Tongue (tissue), 2 donors: ENCODE data around the gene SIRPB1. TPM values are rescaled to one million over a fixed set of nuclear protein-coding genes. Genes with fewer than 3 reads are reported as not detected.
"Not testable (repeated sequence)": the region's sequence is repeated elsewhere in the genome, so short reads cannot be mapped to it uniquely, and the experiment has no call there.

Experiments
- DNase-seq: peaks from one replicate; pipeline ENCODE4 v3.0.0-alpha.2; 2015
- total RNA-seq: library from RNA; depleted of rRNA; stranded (reverse); fragments of >200 nt; gene quantifications from one replicate; pipeline ENCODE4 v1.2.3, GENCODE V29; 2014

Gene SIRPB1
- 0.82 TPM for total RNA-seq

DNA sequence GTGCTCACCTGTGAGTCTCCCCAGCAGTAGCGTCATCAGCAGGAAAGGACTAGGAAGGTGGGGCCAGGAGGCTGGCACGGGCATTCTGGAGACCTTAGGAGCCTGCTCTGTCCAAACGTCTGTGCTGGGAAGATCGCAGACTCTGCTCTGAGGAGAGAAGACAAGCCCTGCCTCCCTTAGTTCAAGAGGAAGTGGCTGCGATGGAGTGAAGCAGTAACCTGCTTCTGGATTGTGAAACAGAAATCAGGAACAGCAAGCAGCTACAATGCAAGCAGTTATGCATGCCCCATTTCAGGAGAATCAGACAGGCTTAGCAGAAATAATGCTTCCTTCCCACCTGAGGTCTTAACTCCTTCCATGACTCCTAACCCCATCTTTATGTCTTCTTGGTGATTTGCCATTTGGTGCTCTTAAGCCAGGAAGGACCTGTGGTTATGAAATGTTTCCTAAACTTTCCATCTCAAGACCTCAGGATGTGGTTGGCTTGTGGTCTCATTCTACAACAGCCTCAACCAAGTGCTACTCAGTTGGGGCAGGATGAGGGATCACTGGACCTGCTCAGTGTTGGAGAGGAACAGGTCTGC is at the start of gene SIRPB1:
SIRPB1 (minus strand) TSS at position 149 of the 584 bp plus-strand sequence; CDS start at position 84, 65 bp downstream.
- no peak for DNase-seq

DNA sequence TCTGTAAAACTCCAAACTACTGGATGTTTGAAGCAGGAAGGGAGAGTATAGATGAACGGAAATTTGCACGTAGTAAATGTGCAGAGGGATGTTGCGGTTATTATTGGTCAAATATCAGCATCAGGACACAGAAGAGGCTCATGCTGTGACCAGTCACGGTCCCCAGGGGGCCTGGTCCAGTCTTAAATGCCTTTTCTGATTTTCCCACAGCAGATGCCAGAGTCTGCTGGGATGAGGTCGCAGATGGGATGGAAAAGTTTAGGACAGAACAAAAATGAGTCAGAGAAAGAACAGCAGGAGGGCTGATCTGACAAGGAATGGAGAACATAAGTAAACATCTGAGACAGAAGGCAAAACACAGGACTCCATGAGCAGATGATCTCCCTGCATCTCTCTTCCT is 49.5 kb upstream of the SIRPB1 start:
- DNase-seq, result no peak

DNA sequence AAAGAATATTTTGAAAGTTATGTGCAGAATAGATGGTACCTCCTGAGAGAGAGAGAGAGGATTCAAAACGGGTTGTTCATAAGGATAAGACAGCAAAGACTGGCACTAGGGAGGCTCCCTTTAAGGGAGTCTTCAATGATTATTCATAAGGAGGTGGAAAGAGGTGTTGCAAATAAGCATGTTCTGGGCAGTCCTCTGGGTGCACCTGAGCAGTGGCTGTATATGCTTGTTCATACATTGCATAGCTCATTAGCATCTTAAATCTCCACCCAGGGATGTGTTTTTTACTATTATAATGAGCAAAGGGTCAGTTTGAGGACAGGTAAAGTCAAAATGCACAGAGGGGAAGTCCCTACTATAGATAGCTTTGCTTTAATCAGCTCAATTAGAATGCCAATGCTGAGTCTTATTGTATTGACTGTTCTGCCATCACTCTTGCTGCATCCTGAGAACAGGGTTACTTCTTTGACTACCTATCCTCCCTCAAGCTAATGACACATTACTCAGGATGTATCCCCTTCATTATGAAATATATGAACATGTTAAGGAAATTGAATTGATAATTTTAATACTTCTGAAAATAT is 47.8 kb upstream of the SIRPB1 start:
- DNase-seq, result no peak

DNA sequence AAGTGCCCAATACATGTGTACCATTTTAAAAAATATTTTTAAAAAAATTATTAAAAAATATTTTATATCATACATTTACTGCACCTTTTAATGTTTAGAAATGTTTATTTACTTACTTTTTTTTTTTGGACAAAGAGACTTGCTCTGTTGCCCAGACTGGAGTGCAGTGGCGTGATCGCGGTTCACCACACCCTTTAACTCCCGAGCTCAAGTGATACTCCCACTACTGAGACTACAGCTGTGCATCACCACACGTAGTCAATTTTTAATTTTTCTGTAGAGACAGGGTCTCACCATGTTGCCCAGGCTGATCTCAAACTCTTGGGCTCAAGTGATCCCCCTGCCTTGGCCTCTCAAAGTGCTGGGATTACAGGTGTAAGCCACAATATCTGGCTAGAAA is 47.0 kb upstream of the SIRPB1 start:
- DNase-seq, result no peak

DNA sequence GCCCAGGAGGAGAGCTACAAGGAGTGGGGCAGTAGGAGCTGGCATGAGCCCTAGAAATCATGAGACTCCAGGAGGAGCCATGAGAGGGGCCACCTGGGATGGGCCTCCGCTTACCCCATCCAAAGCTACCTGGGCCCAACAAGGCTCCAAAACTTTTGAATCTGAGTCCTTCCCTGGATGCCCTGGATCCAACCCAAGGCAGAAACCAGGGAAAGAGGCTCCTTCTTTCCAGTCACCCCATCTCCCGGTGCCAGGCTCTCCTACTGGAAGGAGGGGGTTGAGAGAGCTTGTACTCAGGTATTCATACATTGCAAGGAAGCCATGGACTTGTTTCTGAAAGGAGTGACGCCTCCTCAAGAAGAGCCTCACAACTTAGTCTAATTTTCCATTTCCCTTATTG is 45.5 kb upstream of the SIRPB1 start:
- DNase-seq, result no peak

DNA sequence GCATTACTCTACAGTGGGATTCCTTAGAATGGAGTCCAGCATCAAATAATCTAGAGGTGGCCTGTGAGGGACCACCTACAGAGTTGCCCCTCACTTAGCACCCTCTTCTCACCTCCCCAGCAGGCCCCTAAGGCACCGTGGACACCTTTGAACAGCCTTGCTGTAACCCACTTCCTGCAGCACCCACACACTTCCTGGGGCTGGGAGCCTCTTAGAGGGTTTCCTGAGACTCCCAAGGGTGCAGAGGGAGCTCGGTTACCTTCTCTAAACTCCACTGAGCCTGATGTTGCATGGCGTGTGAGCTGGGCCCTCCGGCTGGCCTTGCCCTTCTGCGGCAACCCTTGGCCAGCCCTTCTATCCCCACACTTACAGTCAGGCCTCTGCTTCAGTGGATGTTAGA is 45.1 kb upstream of the SIRPB1 start:
- DNase-seq, result no peak

DNA sequence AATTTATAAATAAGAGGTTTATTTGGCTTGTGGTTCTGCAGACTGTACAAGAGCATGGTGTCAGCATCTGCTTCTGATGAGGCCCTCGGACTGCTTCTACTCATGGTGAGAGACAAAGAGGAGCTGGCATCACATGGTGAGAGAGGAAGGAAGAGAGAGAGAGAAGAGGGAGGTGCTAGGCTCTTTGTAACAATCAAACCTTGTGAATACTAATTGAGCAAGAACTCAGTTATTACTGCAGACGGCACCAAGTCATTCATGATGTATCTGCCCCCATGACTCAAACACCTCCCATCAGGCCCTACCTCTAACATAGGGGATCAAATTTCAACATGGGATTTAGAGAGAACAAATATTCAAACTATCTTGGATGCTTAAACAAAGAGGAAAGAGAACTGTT is 44.1 kb upstream of the SIRPB1 start:
- DNase-seq, result no peak

DNA sequence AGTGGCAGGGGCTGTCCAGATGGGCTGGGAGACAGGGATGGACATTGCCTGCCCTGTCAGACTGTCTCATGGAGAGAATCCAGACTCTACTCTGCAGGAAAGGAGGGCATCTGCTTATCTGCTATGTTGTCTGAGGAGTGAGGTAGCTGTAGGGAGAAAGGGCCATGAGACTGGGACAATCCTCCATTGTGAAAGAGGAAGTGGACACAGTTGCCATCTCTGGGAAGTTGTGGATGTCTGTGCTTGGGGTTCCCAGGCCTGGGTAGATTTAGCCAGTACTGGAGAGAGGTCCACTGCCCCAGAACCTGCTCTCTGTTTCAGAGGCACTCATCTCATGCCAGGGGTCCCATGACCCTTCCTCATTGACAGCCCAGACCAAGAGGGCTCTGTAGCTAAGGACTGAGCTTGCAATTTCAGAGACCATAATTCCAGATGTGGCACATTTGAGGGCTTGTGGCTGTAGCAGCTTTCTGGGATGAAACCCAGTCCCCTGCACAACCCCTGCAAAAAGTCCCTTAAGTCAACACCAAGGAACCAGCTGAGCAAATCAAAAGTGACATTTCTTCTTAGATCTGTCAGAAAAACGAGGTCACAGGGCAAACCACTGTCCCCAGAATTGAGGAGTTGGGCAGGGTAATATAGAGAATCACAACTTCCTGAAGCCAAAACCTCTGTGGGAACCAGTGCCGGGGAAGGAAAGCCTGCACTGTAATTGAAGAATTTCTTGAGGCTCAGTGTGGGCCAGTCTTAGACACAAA is 41.9 kb upstream of the SIRPB1 start:
- no peak for DNase-seq

DNA sequence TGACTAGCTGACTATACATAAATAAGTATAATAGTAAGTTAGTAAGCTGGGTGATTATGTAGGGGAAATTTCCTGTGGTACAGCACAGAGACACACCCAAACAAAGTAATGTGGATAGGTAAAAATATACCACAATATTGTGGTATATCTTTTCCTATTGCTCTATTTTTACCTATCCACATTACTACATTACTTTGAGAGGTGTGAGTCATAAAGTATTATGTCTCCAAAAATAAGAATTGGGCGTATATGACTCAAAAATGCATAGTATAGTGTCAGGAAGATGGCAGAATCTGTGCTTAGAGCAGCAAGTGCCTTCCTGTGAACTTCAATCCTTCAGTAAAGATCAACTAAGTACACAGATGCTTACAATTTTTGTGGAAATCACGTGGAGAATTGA is 40.4 kb upstream of the SIRPB1 start:
- DNase-seq, result no peak

DNA sequence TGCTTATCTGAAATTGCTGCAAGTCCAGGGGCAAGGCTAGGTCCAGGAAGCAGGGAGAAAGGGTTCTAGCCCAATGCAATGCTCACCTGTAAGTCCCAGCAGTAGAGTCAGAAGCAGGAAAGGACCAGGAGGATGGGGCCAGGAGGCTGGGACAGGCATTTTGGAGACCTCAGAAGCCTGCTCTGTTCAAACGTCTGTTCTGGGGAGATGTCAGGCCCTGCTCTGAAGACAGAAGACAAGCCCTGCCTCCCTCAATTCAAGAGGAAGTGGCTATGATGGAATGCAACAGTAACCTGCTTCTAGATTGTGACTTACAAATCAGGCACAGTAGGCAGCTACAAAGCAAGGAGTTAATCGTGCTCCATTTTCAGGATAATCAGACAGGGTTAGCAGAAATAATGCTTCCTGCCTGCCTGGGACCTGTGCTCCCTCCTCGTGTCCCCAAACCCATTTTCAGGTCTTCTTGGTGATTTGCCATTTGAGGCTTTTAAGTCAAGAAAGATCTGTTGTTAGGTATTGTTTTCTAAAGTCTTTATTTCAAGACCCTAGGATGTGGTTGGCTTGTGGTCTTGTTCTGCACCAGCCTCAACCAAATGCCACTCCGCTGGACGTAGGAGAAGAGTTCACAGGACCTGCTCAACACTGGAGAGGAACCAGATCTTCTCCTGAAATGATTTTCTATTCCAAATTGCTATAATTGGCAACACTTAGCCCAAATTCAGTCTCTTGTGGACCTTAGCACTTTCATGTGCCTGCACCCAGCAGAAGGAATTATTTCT is 37.9 kb upstream of the SIRPB1 start, which contains the start of gene SIRPG:
SIRPG (minus strand) TSS at position 224 of the 779 bp plus-strand sequence; CDS start at position 159, 65 bp downstream.
- DNase-seq, result no peak

DNA sequence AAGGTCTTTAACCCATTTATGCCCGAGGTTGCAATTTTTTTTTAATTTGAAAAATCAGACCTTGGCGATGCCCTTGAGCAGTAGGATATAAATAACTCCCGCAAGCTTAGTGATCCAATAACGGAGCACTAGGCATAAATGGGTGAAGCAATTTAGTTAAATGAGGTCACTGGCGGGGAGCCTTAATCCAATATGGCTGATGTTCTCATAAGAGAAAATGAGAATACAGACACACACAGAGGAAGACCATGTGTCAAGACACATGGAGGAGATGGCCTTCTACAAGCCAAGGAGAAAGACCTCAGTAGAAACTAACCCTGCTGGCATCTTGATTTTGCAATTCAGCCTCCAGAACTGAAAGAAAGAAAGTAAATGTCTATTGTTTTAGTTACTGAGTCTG is 37.0 kb upstream of the SIRPB1 start:
- DNase-seq, result no peak

DNA sequence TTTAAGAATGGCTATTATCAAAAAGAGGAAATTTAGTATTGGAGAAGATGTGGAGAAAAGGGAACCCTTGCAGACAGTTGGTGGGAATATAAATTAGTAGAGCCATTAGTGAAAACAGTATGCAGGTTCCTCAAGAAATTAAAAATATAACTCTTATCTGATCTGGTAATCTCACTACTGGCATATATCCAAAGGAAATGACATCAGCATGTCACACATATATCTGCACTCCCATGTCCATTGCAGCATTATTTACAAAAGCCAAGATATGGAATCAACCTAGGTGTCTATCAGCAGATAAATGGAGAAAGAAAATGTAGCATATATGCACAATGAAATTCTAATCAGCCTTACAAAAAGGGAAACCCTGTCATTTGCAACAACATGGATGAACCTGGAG is 35.2 kb upstream of the SIRPB1 start:
- DNase-seq, result no peak

DNA sequence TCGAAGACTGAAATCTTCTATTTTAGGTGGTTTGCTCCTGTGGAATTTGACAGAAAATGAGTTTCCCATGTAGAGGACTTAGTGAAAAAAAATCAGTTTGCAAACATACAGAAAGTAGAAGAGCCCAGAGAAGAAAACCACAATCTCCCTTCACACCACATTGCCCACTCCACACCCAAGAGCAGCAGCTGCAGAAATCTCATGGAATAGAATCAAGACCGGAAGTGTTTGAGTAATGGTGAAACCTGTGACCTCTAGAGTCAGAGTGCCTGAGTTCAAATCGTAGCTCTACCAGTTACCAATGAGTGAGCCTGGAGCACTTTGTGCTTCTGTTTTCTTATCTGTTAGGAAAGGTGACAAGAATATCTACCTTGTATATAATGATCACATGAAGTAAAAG is 33.2 kb upstream of the SIRPB1 start:
- DNase-seq, result no peak

DNA sequence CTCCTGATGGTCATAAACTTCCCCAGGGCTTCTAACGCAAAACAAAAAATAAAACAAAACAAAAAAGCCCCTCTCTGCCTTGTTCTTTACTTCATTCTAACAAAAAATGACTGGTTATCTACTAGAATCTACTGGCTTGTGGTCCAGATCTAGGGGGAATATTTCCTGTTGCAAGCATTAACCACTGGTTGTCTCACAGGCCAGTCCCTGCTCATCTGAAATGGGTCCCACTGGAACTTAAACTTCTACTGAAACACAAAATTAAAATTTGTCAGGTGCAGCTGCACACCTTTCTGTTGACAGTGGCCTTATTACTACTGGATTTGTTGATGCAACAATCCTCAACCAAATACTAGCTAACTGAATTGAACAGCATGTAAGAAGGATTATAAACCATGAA is 32.3 kb upstream of the SIRPB1 start:
- no peak for DNase-seq

DNA sequence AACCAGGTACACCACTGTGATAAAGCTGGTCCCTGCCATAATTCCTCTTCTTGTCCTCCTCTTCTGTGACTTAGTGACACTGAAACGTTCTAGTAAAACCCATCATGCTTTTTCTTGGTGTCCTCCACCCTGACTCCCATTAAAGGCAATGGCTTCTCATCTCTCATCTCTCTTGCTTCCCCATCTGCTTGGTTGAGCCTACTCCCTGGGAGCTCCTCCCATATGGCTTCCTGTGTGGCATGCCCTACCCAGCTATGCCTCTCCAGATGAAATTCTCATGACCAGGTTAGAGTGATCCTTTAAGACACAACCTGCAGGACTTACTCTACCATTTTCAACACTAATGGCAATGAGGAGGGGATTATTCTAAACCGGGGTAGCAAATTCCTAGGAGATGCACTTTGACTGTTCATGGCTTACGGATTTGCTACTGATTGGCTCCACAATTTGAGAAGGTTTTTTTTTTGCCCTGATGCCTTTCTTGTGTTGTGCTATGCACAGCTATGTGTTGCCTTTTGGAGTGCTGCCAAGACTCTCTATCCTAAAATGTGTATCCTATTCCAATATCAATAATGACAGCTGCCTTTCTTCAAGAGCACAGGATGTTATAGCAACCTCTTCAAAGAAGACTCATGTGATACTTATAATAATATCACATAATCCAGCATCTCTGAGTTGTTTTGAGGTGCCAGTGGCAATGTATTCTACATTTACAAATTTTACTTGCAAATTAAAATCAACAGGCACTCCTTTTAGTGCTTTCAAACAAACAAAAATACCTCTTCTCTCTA is 31.7 kb upstream of the SIRPB1 start:
- DNase-seq, result no peak

DNA sequence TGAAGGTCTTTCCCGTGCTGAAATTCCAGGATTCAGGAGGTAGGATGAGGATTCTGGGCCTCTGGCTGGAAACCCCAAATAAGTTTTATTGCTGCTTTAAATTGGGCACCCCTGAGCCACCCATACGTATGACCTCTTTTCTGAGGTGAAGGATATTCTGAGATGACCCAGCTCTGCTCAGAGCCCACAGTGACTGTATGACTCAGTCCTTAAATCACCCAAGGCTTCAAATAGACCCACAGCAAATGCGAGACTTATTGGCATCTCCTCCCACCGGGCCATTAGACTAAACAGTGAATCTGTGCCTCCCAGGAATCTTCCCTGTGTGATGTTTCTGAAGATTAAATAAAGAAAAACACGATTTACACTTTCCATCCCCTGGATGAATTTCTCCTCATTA is 28.3 kb upstream of the SIRPB1 start:
- no peak for DNase-seq

DNA sequence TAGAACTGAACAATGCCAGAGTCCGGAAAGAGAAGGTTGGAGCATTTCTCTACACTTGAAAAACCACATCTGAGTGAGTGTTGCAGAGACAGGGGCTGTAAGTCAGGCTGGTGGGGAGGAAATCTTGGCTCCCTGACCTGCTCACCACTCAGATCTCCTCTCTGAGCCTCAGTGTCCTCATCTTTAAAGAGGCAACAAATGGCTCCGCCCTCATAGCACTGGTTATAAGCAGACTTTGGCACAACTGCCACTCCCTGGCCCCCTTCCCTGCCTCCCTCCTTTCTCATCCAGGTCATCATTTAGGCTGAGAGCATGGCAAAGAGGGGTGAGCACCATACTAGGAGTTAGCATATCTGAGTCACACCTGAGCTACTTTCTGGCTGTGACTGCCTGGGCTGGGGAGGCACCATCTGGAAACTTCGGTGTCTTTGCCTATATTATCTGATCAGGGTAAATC is 27.2 kb upstream of the SIRPB1 start:
- DNase-seq, result no peak

DNA sequence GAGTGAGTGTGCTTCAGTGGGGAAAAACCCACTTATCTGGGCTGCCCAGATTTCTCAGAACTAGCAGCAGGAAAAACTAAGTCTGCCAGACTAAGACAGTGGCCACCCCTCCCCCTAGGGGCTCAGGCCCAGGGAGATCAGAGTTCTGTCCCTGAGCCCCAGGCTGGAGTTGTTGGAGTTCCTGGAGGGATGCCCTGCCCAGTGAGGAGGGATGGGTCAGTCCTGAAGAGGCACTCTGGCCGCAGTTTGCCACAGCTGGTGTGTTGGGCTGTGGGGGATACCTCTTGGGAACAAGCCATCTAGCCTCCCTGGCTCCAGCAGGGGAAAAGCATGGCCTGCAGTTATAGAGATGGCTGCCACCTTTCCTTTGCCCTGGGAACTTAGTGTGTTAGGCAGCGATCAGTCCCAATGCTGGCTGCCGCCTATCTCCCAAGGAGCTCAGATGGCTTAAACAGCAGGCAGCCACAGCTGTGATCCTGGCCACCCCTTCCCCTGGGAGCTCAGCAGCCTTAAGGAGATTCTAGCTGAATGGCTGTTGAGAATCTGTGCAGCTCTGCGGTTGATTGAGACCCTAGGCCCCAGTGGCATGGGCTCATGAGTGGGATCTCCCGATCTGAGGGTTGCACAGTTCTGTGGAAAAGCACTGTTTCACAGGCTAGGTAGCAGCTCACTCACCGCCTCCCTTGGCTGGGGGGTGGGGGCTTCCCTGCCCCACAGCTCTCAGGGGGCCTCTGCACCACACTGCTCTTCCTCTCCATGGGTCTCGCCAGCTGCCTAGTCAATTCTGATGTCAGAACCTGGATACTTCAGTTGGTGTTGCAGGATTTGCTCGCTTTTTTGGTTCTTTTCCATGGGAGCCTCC is 24.5 kb upstream of the SIRPB1 start:
- no peak for DNase-seq

DNA sequence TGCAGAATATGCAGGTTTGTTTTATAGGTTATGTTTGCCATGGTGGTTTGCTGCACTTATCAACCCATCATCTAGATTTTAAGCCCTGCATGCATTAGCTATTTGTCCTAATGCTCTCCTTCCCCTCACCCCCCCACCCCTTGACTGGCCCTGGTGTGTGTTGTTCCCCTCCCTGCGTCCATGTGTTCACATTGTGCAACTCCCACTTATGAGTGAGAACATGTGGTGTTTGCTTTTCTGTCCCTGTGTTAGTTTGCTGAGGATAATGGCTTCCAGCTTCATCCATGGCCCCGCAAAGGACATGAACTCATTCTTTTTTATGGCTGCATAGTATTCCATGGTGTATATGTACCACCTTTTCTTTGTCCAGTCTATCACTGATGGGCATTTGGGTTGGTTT is 18.8 kb upstream of the SIRPB1 start:
- not testable (repeated sequence) for DNase-seq

DNA sequence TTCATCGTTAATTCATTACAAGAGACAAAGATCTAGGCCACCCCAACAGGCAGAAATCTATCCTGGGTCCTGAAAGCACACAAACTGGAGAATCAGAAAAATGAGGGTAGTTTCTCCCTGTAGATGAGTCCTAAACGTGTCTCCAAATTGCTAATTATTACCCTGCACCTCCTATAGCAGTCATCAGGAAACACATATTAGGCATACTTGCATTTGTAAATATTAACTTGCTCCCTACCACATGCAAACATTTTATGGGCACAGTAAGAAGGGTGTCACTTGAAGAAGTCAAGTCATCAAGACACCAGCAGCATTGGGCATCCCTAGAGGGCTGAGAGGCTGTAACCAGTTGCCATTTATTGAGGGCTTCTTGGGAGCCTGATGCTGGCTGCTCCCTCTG is 17.9 kb upstream of the SIRPB1 start:
- DNase-seq, result no peak

DNA sequence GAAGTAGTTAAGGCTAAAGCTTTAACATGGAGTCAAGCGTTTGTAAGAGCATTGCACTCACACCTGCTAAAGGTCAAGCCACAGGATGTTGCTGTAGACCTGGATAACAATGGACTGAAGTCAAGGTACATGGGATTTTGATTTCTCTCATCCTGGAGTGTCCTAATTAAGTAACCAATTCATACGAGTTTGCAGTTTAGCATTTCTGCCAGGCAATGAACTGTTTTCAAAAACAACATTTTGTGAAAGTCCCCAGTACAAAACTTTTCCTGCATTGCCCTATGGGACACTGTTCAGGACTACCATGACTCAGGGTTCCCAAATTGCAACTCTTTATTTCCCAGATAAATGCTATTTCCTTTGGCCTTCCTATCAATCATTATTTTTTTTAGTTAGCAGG is 17.4 kb upstream of the SIRPB1 start:
- no peak for DNase-seq
